ENCODE data around the gene NFIX.

Gene NFIX

DNA sequence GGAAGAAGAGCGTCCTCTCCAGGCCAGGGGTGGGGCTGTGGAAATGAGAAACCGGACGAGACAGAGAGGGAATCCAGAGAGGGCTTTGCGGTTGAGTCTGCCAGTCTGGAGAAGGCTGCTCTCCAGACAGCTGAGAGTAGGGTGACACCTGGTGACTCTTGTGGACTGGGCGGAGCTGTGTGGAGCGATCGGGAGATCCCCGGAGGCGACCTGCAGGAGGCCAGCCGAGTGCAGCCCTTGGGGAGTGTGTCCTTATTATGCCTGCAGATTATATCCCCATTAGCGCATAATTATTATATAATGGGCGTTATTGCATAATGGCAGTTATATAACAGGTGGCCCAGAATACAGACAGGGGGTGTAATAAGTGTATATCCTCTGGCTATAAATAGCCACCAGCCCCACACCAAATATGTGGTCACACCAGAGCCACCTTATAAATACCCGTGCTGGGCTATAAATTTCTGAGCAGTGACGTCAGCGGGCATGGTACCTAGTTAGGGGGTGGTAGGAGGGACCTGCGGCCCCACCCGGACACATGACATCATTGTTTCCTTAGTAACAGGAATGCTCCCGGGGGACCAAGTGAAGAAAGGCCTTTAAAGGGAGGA lies 41.2 kb downstream of the NFIX start:
- DNase-seq (ENCODE audit: low read depth, low spot score), result peak; percentile 73

DNA sequence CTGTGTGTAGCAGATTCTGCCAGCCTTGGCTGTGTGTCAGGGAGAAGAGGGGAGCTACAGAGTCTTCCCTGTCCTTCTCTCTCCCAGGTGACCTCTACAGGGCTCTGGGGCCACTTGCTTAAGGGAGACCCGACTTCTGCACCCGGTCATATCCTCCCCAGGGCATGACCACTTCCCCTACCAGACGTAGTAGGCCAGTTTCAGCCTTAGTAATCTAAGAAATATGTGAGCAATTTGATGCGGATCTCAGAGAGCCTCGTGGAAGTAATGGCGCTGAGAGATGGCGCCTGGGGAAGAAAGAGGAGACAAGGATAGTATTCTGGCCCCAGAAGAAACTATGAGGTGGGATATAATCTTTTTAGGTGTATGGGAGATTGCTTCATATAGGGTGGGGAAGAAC lies 41.9 kb downstream of the NFIX start:
- DNase-seq (ENCODE audit: low read depth, low spot score), result no peak

DNA sequence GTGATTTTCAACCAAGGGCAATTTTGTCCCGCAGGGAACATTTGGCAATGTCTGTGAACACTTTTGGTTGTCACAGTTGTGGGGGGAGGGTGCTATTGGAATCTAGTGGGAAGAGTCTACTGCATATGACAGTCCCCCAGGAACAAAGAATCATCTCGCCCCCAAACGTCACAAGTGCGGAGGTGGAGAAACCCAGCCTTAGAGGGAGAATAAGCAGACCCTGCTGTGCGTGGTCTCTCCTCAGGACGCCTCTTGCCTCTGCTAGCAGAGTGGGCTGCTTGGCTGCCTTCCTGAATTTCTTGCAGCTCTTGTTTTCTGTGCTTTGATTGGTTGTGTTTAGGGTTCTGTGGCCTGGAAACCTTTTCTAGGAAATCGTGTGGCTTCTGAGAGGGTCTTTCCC lies 42.5 kb downstream of the NFIX start:
- DNase-seq (ENCODE audit: low read depth, low spot score), result no peak

DNA sequence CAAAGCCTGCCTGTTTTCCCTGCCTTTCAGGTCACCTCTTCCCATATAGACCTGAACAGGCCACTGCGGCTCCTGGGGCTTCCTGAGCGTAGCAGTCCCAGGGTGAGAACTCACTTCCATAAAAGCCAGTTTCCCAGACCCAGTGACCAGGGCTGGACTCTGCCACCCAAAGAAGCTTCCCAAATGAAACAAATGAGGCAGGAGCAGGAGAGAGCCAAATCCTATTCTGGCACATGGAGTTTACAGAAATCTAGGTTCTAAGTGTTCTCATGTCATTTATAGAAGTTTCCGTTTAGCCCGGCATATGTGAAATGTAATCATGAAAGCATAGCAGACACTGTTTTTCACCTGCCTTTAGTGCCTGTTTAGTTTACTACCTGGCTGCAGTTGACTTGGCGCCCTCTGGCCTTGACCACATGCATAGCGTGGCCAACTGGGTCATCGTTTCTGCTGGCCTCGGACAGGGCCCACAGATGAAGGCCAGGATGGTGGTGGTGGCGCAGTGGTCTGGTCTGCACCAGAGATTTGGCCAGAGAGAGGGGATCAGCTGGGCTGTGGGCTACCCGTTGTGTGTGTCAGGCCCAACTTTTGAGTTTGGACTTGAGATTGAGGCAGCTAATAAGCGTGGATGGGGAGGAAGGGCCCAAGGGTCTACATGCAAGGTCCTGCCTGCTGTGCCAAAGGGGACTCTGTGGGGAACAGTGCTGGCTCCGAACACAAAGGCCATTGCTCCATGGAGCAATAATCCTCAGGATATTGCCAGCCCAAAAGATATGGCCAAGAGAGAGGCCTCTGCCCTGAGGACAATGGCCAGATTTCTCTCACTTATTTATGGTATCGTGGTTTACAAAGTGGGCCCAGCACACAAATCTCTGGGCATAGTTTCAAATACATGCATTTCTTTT lies 43.3 kb downstream of the NFIX start:
- DNase-seq (ENCODE audit: low read depth, low spot score), result no peak

DNA sequence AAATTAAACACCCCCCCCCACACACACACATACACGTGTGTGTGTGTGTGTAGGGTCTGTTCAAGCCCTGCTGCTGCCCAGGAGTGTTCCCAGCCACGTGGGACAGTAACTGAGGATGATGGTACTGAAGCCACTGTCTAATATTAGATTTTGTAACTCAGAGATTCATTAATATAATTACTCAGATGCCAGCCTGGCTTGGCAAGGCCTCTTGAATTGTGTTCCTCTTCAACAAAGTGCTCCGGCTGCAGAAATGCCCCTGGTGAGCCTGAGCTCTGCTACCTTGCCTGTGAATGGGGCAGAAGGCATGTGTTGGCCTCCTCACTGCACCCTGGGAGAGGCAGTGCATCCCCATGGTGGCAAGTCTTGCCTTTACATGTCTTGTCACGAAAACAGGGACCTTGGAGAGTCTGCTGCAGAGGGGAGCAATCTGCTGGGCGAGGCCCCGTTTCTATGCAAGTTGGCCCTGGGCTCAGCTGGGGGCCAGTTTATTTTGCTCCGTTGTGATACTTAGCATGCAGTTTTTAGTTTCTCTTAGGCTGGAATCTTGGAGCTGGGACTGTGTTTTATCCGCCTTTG lies 44.0 kb downstream of the NFIX start:
- DNase-seq (ENCODE audit: low read depth, low spot score), result no peak

DNA sequence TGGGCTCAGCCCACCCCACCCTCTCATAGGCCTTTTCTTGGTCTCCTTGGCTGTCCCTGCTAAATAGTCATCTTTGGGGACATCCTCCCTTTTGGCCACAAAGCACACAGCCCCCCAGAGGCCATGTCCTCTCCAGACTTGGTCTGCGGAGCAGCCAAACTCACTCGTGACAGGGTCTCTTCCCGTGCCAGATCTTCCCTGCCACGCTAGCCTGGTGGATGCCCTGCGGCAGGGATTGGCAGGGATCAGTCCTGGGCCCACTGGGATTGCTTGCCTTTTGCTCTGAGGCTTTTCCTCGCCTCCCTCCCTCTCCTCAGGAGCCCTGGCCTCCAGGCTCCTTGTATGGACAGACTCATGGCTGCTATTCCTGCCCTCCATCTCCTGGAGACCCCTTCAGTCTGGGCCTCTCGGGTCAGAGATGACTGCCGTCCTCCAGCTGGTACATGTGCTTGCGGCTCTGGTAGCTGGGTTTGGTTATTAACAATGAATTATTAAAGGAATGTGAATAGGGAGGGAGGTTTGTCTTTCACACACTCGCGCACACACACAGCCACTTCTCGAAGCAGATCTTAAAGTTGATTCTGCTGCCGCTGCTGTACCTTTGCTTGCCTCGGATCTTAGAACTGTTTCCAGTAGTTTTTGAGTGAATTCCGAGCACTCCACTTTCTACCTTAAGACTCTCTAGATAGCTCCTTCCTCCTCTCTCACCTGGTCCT lies 45.1 kb downstream of the NFIX start:
- DNase-seq (ENCODE audit: low read depth, low spot score), result no peak

DNA sequence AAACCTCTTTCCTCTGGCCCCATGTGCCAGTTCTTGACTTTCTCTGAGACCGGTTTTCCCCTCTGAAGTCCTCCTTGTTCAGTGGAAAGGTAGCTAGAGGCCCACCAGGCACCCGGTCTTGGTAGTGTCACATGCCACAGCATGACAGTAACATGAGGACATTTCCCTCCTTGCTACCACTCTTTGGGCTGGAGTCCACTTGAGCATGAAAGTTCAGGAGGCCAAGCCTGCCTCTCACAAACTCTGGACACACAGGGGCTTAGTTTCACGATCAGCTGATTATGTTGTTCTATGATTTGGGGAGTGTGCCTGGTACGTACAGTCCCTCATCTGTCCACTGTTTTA lies 45.6 kb downstream of the NFIX start:
- DNase-seq (ENCODE audit: low read depth, low spot score), result no peak

DNA sequence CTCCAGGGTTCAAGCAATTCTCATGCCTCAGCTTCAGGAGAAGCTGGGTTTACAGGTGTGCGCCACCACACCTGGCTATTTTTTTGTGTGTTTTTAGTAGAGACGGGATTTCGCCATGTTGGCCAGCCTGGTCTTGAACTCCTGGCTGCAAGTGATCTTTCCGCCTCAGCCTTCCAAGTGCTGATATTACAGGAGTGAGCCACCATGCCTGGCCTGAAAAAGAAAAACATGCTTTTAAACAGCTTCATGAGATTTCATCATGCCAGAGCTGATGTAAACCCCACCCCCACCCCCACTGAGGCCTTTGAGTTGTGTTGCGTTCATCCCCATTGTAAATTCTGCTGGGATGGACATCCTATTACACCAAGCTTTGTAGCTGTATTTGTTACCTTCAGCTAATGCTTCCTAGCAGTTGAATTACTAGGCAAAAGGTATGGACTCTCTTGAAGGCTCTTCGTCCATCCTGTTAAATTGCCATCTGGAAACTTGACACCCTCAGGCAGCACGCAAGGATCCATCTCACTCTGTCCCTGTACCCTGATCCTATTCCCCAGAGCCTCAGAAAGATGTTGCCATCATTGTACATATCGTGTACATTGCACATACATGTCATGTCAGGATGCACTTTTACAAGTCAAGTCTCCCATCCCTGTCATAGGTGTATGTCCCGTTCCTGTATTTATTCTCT lies 47.3 kb downstream of the NFIX start:
- DNase-seq (ENCODE audit: low read depth, low spot score), result no peak

DNA sequence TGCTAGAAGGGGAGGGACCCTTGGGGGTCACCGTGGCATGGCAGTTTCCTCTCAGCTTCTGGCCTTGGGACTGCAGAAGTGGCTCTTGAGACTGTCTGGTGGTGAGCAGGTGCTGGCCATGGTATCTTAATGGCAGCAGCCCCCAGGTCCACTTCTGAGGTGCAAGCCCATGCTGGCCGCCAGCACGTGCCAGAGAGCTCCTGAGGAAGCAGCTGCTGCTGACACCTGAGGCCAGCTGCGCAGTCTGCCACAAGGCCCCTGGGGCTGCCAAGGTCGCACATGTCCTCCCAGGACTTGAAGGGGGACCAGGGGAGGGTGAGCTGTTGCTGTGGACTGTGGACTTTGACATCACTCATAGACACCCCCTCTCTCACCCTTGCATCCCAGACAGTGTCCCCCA lies 48.0 kb downstream of the NFIX start:
- no peak for DNase-seq (ENCODE audit: low read depth, low spot score)

DNA sequence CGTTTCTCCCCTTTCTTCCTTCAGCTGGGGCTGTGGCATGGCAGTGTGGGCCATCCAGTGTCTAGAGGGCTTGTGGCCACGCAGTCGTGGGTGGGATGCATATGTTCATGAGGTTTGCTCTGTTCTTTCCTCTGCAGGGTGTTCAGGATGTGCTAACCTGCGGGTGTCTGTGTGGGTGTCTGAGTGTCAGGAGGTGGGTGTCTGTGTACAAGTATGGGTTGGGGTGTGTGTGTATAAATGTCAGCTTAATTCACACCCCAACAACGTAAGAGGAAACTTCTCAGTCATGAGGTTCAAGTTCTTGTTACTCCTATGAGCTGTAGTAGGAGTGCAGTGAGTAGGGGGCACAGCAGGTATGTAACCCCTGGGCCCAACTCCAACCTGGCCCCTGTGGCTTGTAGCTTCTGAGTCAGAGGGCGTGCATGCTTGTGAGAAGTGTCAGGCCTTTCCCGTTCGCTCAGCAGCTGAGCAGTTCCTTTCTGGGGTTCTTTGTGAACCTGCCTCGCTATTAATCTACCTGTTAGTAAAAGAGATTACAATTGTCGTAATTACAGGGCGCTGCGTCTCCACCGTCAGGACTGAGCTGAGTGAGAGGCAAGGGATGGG lies 49.1 kb downstream of the NFIX start:
- no peak for DNase-seq (ENCODE audit: low read depth, low spot score)

DNA sequence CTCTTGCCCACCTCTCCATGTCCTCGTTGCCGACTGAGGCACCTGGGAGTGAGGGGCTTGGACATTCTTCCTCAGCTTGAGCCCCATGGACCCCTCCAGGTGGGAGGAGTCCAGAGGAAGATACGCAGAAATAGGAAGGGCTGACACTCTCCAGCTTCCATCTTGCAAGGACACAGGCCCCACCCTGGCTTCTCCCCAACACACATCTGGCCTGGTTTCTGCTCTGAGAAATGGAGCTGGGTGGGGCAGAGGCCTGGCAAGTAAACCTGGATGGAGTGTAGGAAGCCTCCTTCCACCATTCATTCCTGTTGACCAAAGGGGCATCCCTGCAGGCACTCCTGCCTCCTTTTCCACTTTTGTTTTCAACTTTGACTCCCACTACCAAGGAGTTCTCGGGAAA lies 50.5 kb downstream of the NFIX start:
- no peak for DNase-seq (ENCODE audit: low read depth, low spot score)

DNA sequence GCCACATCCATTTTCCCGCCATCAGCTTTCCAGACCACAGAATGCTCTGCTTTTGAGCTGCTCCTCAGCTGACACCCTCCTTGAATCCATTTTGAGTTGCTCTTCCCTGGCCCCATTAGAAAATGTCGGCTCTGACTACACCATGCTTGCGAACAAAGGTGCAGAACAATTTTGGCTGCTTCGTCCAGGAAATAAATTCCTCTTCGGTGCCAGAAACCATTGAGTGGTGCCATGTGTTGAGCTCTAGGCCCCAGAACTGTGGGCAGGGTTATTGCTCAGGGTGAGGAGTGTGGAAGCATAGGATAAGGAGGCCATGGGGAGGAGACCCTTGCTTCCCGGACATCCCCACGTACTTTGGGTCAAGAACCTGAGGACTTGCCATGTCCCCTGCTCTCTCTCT lies 52.1 kb downstream of the NFIX start:
- no peak for DNase-seq (ENCODE audit: low read depth, low spot score)

DNA sequence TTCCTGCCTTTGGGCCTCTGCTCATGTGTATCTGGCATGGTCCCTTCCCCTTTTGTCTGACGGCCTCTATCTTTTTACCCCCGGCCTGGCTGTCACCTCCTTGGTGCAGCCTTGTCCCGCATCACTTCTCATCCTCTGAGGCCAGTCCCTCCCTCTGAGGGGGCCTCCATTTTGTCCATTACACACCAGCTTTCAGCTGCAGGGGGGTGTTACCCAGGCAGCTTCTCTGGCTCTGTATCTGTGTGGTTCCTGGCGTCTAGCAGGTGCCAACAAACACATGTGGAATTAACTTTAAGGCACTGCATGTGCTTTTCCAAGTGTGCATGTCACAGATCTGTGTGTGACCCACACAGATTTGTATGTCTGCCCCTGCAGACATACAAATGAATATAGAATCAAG lies 55.0 kb downstream of the NFIX start:
- DNase-seq (ENCODE audit: low read depth, low spot score), result no peak

DNA sequence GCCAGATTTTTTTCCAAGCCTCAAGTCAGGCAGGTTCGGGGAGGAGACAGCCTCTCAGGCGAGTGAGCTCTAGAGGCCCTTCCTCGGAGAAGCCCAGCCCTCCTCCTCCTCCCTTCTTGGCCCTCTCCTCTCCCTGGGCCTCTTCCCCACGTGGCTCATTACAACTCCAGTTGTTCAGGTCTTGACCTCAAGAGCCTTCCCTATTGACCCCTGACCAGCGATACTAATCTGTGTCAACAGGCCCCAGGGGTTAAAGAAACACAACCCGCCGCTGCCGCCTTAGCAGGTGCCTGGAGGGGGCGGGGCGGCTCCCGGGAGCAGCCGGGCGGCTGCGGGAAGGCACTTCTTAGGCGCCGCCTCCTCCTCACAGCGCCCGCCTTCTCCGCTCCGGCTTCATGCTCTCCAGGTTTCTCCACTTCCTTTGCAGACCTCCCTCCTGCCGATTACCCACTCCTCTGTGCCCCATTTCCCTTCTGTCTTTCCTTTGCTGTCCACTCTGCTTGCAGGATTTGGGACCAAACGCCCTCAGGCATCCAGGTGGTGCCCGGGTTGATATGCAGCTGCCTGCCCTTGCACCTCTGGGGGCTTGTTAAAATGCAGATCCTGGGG lies 56.4 kb downstream of the NFIX start:
- DNase-seq (ENCODE audit: low read depth, low spot score), result peak; percentile 99

DNA sequence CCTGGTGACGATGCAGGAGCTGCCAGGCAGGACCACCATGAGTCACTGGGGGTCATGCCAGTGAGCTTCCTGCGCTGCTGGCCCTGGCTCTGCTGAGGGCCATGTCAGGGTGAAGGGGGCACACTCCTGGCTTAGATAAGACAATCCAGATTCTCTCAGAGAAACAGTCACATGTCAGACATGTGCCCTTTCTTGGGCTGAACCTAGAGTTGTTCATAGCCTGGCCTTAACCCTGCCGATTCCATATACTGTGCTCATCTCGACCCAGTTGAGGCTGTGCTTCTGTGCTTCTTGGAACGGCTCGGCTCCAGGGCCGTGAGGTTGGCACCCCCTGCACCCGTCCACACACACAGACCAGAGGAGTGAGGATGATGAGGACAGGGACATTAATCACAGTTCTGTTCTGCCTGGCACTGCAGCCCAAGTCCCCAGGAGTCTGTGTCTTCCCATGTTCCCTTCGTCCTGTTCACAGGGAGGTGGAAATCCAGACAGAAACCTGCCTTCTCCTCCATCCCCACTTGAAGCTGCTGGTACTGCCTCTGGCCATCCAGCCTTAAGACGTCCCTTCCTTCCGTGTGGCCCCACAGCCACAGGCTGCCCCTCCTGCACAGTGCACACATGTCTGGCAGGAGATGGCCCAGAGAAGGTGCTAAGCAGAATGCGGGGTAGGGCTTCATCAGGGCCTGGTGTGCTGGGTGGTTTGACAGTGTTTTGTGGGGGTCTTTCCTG lies 57.3 kb downstream of the NFIX start:
- no peak for DNase-seq (ENCODE audit: low read depth, low spot score)

DNA sequence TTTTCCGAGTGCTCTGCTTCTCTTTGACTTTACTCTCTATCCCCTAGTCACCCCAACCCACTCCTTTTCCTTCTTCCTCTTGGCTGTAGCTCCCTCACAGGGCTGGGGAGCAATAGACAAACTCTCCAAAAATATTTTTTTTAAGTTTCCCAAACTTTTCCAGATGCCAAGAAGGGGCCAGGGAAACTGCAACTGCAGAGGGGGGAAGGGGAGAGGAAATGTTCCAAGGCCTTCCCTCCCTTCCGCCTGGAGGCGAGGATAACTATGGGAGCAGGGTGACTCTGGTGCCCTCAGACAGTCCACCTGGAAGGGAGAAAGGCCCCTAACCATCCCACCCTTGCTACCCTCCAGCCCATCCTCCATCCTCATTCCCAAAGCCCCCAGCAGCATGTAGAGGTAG lies 58.0 kb downstream of the NFIX start:
- DNase-seq (ENCODE audit: low read depth, low spot score), result no peak

DNA sequence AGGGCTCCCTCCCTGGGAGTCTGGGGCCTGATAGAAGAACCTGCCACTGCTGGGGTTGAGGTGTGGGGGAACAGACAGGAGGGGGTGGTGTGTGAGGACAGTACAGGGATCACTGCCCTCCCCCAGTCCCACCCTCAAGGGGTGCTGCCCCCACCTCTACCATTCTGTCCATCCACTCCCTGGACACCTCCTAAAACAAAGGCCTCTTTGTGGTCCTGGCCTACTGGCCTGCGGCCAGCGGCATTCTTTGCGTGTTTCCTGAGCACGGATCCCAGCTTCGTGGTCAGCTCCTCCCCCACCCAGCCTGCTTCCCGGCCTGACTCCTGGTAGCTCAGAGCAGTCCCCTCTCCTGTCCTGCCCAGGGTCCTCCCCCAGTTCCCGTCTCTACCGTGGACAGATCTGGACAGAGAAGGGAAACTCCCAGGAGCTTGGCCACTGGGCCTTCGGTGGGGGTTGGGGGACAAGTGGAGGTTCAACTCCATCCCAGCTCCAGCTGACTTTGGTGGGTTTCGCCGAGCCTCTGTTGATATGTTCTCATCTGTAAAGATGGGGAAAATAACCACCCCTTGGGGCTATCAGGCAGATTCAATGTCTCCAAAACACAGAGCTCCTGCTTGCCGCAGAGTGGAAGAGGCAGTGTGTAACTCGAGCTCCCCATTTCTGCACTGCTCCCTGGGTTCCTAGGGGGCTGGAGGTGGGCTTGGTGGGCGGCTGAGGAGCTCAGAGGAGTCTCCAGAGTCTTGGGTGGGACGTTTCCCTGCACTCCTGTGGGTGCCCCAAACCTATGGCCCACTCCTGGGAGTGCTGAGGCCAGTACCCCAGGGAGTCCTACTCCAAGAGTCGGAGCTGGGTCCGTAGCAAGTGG lies 58.7 kb downstream of the NFIX start:
- DNase-seq (ENCODE audit: low read depth, low spot score), result peak; percentile 92

DNA sequence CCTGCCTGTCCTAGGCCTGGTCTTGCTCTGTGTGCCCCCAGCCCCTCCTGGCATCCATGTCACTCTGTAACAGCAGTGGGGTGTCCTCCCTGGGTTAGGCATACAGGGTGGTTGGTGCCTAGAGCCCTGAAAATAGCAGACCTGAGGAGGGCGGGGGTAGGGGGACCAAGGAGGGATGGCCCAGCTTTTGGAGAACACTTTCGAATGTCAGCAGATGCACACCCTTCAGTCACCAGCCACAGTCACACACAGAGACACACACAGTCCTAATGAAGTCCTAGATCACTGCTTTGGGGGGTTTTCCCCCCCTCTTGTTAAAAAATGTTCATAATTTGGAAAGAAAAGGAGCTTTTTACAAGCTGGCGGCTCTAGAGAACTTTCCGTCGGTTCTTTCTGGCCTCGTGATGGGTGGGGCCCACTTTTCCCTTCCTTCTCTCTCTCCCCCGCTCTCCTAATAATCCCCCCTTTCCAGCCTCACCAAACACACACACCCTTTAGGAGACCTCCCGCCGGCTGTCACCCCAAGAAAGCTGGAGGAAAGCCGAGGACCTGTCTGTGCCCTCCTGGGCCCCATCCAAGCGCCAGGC lies 59.4 kb downstream of the NFIX start:
- no peak for DNase-seq (ENCODE audit: low read depth, low spot score)
